ENCODE measurements around the gene RESP18. TPM values are rescaled to one million over a fixed set of nuclear protein-coding genes. Genes with fewer than 3 reads are reported as not detected.

Gene RESP18
- total and polyA plus RNA-seq, 2 donors (not counting 1 experiment from before 2014, with no cell fraction given), result not detected

DNA sequence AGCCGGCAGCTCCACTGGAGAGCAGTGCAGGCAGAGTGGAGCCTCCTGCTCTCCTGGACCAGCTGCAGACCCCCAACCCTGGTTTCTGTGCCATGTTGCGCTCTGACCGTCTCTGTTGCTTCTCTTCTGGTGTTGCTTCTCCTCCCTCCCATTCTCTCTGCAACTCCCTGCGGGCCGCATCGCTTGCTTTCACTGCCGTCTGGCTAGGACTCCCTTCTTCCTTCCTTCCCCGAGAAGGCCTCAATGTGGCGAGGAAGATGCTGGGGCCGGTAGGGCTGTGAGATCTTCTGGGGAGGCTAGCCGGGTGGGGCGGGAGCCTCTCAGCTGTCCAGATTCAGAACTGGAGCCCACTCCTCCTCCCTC is 47.2 kb downstream of the RESP18 start:
- H2AFZ ChIP-seq (ENCODE audit: insufficient read depth, low read depth, low read length, poor library complexity, severe bottlenecking), result no peak overlapping the region
- ATAC-seq (ENCODE audit: low read depth) (no peak), DNase-seq (no peak)
- H3K9me3 ChIP-seq (ENCODE audit: control extremely low read depth in 1 of 3, control insufficient read depth in 2 of 3, insufficient read depth in 1 of 3, low read length in 2 of 3), result no peaks in the 10 kb centered on the region
- no peak overlapping the region for H3K4me2 ChIP-seq (replicated peaks; ENCODE audit: low read depth, low read length, poor library complexity, severe bottlenecking)
- H3K27ac Mint-ChIP-seq, result no peak overlapping the region
- H3K27me3 Mint-ChIP-seq, result no peaks in the 10 kb centered on the region
- no peak overlapping the region for H3K4me3 Mint-ChIP-seq
- H3K27me3 ChIP-seq (replicated peaks in 1 of 4; ENCODE audit: control extremely low read depth in 1 of 4, control insufficient read depth in 3 of 4, insufficient read depth in 4 of 4, low read length in 3 of 4), result no peaks in the 10 kb centered on the region
- H3K79me2 ChIP-seq (ENCODE audit: control insufficient read depth, insufficient read depth, low read length), result no peaks in the 10 kb centered on the region
- peaks cover 43% of the 10 kb centered on the region for H4K20me1 ChIP-seq (ENCODE audit: control insufficient read depth, insufficient read depth, low read length, poor library complexity, severe bottlenecking)
- ChIA-PET CTCF (interaction anchor here (15.8 kb wide), 1 partner anchor 8 kb away, joined by 239 read pairs; no protein-coding TSS in a partner anchor), POLR2A (interaction anchor here (1.4 kb wide), 1 partner anchor 9 kb away, joined by 5 read pairs; no protein-coding TSS in a partner anchor)
- no peak overlapping the region for H3K9ac ChIP-seq (ENCODE audit: low read length)
- H3K4me1 ChIP-seq (ENCODE audit: control insufficient read depth in 2 of 2, insufficient read depth in 2 of 2, low read length in 2 of 2), result peaks cover 8 to 13% of the 10 kb centered on the region in 2 donors
- no peak for TF ChIP-seq EZH2 (IDR thresholded peaks at IDR 0.05; ENCODE audit: borderline replicate concordance, insufficient read depth, low read depth, low read length, poor library complexity, severe bottlenecking)
- TF ChIP-seq, protein P1, sequence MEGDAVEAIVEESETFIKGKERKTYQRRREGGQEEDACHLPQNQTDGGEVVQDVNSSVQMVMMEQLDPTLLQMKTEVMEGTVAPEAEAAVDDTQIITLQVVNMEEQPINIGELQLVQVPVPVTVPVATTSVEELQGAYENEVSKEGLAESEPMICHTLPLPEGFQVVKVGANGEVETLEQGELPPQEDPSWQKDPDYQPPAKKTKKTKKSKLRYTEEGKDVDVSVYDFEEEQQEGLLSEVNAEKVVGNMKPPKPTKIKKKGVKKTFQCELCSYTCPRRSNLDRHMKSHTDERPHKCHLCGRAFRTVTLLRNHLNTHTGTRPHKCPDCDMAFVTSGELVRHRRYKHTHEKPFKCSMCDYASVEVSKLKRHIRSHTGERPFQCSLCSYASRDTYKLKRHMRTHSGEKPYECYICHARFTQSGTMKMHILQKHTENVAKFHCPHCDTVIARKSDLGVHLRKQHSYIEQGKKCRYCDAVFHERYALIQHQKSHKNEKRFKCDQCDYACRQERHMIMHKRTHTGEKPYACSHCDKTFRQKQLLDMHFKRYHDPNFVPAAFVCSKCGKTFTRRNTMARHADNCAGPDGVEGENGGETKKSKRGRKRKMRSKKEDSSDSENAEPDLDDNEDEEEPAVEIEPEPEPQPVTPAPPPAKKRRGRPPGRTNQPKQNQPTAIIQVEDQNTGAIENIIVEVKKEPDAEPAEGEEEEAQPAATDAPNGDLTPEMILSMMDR (IDR thresholded peaks at IDR 0.05), result no peak
- intact Hi-C loops (cut with micrococcal nuclease), result no loop called here
- 96% methylated on average over 5 of the region's 12 CpGs for WGBS (ENCODE audit: insufficient coverage)
- peaks cover 11% of the 10 kb centered on the region for H3K4me1 Mint-ChIP-seq
- no peak overlapping the region for H3K4me3 ChIP-seq (ENCODE audit: control extremely low read depth in 1 of 5, extremely low read depth in 1 of 5, insufficient read depth in 1 of 5, low read depth in 2 of 5, low read length in 4 of 5)
- no peaks in the 10 kb centered on the region for H3K9me3 Mint-ChIP-seq (ENCODE audit: insufficient read depth)
- peaks cover 2 to 59% of the 10 kb centered on the region in 2 experiments for H3K36me3 ChIP-seq (replicated peaks in 1 of 2; ENCODE audit: control extremely low read depth in 1 of 2, control insufficient read depth in 1 of 2, extremely low read depth in 1 of 2, insufficient read depth in 2 of 2, low read length in 1 of 2)
- no peak overlapping the region for H3K27ac ChIP-seq (ENCODE audit: low read length in 2 of 2)

DNA sequence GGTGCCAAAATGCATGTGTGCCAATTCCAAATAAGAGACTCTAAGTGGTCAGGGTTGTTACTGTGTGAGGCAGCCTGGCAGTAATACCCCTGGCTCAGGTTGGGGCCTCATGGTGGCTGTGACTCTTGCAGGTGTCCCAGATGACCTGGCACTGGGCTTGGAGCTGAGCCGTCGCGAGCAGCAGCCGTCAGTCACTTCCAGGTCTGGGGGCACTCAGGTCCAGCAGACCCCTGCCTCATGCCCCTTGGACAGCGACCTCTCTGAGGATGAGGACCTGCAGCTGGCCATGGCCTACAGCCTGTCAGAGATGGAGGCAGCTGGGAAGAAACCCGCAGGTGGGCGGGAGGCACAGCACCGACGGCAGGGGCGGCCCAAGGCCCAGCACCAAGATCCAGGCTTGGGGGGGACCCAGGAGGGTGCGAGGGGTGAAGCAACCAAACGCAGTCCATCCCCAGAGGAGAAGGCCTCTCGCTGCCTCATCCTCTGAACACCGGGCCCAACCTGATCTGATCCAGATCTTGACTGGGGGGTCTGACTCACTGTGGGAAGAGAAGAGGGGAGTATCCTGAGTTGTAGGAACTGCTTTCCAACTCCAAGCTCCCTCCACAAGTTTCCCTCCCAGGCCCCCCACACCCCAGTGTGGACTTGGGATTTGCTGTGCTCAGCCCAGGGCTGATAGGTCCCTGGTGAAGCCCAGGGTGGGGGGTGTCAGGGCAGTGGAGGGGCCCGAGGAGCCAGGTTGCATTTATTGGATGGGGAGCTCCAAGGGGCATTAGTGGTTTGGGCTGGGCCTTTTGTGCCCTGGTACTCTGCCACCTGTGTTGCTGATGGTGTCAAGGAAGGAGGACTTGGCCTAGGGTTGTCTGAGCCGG is 47.8 kb downstream of the RESP18 start:
- H3K4me3 ChIP-seq (ENCODE audit: control extremely low read depth in 1 of 5, extremely low read depth in 1 of 5, insufficient read depth in 1 of 5, low read depth in 2 of 5, low read length in 4 of 5), result no peak overlapping the region
- ATAC-seq (ENCODE audit: low read depth), result no peak
- no peak overlapping the region for H2AFZ ChIP-seq (ENCODE audit: insufficient read depth, low read depth, low read length, poor library complexity, severe bottlenecking)
- peaks cover 2 to 62% of the 10 kb centered on the region in 2 experiments for H3K36me3 ChIP-seq (replicated peaks in 1 of 2; ENCODE audit: control extremely low read depth in 1 of 2, control insufficient read depth in 1 of 2, extremely low read depth in 1 of 2, insufficient read depth in 2 of 2, low read length in 1 of 2)
- CTCF ChIA-PET, result interaction anchor here (15.8 kb wide), 1 partner anchor 9 kb away, joined by 239 read pairs; no protein-coding TSS in a partner anchor
- intact Hi-C loops (cut with micrococcal nuclease), result no loop called here
- Mint-ChIP-seq H3K4me3 (no peak overlapping the region), H3K27me3 (no peaks in the 10 kb centered on the region), H3K4me1 (peaks cover 17% of the 10 kb centered on the region), H3K27ac (no peak overlapping the region), H3K9me3 (ENCODE audit: insufficient read depth) (no peaks in the 10 kb centered on the region)
- H3K4me2 ChIP-seq (replicated peaks; ENCODE audit: low read depth, low read length, poor library complexity, severe bottlenecking), result no peak overlapping the region
- POLR2A ChIA-PET, result interaction anchor here (1.4 kb wide), 1 partner anchor 10 kb away, joined by 5 read pairs; no protein-coding TSS in a partner anchor
- 97% methylated on average over 15 of the region's 16 CpGs for WGBS (ENCODE audit: insufficient coverage)
- H3K4me1 ChIP-seq (ENCODE audit: control insufficient read depth in 2 of 2, insufficient read depth in 2 of 2, low read length in 2 of 2), result peaks cover 14 to 19% of the 10 kb centered on the region in 2 donors
- H4K20me1 ChIP-seq (ENCODE audit: control insufficient read depth, insufficient read depth, low read length, poor library complexity, severe bottlenecking), result peaks cover 49% of the 10 kb centered on the region
- H3K27me3 ChIP-seq (replicated peaks in 1 of 4; ENCODE audit: control extremely low read depth in 1 of 4, control insufficient read depth in 3 of 4, insufficient read depth in 4 of 4, low read length in 3 of 4), result no peaks in the 10 kb centered on the region
- no peaks in the 10 kb centered on the region for H3K79me2 ChIP-seq (ENCODE audit: control insufficient read depth, insufficient read depth, low read length)
- H3K9me3 ChIP-seq (ENCODE audit: control extremely low read depth in 1 of 3, control insufficient read depth in 2 of 3, insufficient read depth in 1 of 3, low read length in 2 of 3), result no peaks in the 10 kb centered on the region
- TF ChIP-seq EZH2 (IDR thresholded peaks at IDR 0.05; ENCODE audit: borderline replicate concordance, insufficient read depth, low read depth, low read length, poor library complexity, severe bottlenecking), result no peak
- TF ChIP-seq, protein P1 (IDR thresholded peaks at IDR 0.05), result no peak
- H3K27ac ChIP-seq (ENCODE audit: low read length in 2 of 2), result no peak overlapping the region
- H3K9ac ChIP-seq (ENCODE audit: low read length), result no peak overlapping the region
- no peak for DNase-seq
